Right lung (tissue), 5 donors: ENCODE data around the gene BBOX1. TPM values are rescaled to one million over a fixed set of nuclear protein-coding genes. Genes with fewer than 3 reads are reported as not detected.

Experiments
- DNase-seq, 2 donors: peaks; one replicate each; pipeline ENCODE4 v3.0.0-alpha.2; 2013
- polyA plus RNA-seq, 5 donors: library from polyadenylated mRNA; unstranded; fragments of 120-200 nt; gene quantifications; one replicate each; pipeline versions ENCODE4 v1.2.1 to v1.2.3, GENCODE V29; 2013; ENCODE audit warnings: inconsistent platforms in 1 of 5, low replicate concordance in 1 of 5; ENCODE audit not compliant: insufficient read length in 5 of 5, insufficient read depth in 1 of 5

Gene BBOX1
- polyA plus RNA-seq, 5 donors: 0.10 to 0.24 (median 0.11) TPM; not detected in 1

DNA sequence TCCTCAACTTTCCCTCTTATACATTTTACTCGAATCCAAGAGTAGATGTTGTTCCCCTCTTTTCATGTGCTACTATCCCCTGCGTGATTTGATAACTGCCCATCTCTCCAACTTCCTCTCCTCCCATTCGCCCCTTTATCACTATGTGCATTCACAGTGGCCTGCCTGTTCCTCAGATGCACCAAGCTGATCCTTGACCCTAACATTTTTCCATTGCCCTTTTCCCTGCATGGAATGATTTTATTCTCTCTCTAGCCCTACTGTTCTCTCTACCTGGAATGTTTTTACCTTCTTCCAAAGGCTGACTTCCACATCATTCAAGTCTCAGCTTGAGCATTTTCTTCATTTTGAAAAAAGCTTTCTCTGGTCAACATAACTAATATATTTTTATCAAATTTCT is 15.8 kb upstream of the BBOX1 start:
- no peak for DNase-seq

DNA sequence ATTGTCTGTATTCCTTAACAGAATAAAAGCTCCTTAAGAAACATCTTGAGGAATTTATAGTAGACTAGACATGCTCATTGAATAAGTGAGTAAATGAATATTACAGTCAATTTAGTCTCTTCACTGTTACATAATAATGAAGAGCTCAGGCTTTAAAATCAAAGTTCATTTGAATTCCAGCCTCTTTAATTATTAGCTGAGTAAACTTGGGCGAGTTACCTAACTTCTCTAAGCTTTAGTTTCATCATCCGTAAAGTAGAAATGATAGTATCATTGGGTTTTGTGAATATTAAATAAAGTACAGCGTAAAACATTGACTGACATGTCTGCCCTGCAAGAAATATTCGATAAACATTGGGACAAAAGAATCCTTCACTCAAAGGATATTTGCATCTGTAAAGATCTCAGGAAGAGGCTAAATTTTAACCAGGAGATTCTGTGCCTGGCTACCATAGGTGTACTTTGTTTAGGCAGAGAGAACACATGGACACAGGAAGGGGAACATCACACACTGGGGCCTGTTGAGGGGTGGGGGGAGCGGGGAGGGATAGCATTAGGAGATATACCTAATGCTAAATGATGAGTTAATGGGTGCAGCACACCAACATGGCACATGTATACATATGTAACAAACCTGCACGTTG is 15.2 kb upstream of the BBOX1 start:
- no peak for DNase-seq

DNA sequence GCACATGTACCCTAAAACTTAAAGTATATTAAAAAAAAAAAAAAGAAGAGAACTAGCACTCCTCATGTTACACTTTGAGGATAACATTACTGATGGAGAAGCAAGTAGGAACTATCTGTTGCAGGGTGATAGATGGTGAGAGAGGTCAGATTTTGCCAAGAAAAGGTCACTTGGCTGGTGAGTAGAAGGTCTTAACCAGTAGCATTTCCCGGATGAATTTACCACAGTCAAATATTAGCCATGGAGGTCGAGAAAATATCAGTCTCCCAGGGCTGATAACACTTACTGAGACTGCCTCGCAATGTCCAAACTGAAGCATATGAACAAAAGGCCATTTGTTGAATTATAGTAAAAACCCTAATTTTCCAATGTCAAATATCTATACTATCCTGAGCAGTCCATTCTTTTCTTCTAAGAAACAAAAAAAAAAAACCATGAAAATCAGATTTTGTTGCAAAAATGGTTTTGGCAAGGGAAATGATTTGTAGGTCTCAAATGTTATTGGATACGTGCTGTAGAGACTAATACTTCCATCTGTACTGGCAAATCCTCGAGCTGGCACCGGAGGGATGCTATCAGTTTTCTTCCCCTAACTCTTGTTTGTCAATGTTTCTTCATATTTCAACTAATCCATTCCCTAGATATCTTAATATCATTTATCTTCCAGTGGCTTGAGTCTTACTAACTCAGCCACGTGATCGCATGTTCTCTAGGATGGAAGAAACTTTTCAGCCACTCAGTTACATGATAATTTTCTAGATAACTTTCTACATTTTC is 14.5 kb upstream of the BBOX1 start:
- no peak for DNase-seq

DNA sequence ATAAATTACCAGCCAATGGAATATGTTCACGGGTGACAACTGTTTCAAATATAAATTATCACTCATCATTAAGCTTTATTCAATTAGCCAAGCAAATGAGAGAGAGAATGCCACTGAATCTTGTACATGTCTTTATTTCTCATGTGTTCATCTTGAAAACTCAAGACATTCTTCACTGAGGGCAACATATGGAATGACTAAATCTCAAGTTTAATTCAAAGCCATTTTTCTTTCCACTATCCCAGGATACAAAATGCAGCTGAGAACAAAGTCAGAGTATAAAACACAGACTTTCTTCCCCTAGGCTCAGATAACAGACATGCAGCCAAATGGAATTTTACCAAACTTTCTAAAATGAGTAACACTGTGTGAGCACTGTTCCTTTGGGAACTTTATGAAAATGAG is 12.1 kb upstream of the BBOX1 start:
- DNase-seq: peak; percentile 80 to 86

DNA sequence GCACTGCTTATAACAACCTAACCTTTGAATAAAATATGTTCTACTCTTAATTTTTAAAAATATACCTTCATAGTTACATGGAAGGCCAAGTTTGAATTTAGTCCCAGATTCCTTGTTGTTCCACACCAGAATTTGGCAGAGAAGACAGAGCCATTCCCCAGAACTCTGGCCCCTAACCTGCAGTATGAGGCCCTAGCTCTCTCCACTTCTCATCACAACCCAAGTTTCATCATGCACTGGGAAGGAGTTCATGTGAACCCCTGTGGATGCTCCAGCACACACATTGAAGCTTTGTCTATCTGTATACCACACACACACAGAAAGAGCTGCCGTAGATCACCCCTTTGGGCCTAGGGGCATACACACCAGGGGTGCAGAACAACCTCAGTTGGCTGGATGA is 10.6 kb upstream of the BBOX1 start:
- DNase-seq: no peak

DNA sequence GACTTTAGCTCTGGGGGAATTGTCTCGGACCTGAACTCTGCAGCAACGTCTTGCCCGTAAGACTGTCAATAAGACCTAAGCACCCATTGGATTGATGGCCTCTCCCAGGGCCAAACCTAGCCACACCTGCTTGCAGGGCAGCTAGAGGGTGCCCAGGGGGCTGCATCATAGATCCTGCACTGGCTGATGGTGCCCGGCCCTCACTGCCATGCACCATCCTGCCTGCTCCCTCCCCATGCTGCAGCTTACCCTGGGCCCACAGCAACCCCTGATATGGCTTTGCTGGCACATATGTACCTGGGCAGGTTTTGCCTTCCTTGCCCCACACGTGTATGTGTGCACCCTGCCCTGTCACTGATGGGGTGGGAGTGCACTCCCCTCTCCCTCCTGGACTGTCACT is 8.9 kb upstream of the BBOX1 start:
- DNase-seq: no peak

DNA sequence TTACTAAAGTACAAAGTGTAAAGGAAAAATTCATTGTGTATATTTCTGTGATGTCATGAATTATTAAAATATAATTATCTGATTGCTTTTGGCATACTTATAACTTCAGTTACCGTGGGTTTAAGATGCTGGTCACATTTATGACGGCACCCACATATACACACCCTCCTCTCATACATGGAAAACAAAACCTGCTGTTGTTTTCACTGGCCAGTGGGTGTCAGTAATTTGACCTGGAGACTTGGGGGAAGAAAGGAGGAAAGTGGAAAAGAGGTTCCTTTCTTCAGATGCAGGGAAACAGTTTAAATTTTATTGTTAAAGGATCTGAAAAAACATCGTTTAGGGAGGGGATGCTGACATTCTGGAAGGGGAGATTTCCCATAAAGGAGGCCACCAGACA is 742 bp upstream of the BBOX1 start:
- no peak for DNase-seq

DNA sequence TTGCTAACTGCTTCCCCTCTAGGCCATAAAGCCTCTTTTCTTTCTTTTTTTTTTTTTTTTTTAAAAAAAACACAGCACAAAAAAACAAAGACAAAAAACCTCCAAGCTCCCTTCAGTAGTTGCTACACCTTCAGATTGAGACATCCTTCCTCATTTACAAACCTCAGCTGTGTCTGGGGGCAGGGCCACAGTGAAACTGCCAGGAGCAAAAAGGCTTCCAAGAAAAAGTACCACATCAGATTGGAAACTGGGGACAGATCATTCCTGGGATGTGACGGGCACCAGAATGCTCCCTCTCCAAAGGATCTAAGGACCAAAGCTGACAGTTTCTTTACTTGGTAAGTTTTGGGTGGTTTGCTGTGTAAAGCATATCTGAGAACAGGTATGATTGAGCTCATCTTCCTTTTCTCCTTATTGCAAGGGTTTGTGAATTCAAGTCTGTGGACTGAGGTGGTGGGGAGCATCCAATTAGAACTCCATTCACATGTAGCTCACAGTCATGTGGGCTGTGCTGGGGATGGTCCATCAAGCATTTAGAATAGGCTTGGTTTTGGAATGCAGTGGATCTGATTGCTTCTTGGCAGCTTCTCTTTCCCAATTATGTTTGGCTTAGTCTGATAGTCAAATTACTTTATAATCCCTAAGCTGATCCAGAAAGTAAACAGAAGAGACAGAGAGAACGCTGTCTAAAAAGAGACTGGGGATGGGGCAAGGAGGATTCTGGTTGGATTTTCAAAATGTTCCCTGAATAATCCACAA is 705 bp downstream of the BBOX1 start:
- DNase-seq: peak in 1 of 2 donors; percentile 25

DNA sequence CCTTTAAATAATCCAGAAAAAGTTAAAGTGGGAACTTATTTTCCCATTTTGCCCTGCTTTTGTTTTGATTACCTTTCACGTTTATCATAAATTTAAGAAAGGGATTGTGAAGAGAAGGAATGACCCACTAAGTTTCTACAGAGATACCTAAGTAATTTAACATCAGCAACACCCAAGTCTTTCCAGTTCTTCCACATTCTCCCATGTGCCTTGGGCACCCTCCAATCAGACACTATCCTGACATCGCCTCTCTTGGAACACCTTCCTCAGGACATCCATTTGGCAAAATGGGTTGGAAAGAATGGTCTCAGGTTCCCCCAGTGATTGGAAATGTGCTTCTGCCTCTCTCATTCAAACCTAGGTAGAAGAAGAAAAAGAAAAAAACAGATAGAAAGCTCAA is 6.3 kb downstream of the BBOX1 start:
- no peak for DNase-seq

DNA sequence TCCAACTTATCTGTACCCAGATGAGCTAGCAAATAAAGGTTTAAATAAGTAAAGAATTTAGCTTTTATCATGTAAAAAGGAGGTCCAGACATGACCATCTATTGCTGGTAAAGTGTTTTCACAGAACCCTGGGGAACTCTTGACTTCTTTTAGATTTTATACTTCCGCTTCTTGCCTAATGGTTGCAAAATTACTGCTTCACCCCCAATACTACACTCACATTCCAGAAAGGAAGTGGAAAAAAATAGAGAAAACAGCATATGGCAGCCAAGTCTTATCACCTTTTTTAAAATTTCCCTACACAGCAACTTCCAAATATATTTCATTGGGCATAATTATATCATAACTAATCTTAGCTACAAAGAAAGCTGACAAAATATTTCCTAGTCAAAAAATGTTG is 12.1 kb downstream of the BBOX1 start:
- DNase-seq: no peak

DNA sequence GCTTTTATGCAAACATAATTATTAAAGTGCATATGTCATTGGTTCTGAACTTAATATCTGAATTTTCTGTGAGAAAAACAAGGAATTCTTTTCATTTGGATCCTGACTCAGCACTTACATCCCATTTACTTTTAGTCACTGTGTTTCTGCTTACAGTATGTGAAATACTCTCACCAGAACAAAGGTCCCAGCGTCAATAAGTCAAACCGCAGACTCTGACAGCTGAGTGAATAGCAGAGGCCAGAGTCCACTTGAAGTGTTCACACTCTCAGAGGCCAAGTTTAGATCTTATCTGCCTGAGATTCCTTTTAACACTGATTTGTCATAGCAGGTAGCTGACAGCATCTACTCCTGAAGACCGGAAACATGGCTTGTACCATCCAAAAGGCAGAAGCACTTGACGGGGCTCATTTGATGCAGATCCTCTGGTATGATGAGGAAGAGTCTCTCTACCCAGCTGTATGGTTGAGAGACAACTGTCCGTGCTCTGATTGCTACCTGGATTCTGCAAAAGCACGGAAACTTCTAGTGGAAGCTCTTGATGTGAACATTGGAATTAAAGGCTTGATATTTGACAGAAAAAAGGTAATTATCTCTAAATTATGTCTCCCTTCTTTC is 14.6 kb downstream of the BBOX1 start:
- no peak for DNase-seq

DNA sequence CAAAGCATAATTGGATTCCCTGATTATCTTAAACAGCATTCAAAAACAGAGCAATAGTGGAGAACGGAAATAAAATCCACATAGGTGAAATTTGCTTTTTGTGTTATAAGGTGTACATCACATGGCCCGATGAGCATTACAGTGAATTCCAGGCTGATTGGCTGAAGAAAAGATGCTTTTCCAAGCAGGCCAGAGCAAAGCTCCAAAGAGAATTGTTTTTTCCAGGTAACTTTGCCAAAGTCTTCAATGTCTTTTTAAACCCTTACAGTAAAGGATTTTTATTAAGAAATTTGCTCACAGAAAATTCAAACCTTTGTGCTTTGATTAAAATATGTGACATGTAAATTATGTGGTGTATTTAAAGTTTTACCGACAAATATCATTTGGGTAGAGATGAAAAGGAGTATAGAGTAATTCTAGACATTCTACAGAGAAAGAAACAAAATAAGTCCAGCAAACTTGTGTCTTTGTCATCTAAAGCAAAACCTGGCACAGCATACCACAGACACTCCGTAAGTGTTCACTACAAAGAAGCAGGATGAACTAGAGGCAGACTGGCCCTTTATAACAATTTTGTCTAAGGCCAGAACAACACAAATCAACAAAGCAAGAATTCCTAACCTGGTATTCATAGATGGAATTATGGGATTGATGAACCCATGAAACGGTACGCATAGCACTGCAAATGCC is 16.6 kb downstream of the BBOX1 start:
- no peak for DNase-seq

DNA sequence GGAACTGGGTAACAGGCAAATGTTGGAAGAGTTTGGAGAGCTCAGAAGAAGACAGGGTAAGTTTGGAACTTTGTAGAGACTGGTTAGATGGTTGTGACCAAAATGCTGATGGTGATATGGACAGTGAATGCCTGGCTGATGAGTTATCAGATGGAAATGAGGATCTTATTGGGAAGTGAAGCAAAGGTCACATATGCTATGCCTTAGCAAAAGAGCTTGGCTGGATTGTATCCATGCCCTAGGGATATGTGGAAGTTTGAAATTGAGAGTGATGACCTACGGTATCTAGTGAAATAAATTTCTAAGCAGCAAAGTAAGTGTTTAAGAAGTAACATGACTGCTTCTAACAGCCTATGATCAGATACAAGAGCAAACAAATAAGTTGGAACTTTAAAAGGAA is 17.8 kb downstream of the BBOX1 start:
- DNase-seq: no peak

DNA sequence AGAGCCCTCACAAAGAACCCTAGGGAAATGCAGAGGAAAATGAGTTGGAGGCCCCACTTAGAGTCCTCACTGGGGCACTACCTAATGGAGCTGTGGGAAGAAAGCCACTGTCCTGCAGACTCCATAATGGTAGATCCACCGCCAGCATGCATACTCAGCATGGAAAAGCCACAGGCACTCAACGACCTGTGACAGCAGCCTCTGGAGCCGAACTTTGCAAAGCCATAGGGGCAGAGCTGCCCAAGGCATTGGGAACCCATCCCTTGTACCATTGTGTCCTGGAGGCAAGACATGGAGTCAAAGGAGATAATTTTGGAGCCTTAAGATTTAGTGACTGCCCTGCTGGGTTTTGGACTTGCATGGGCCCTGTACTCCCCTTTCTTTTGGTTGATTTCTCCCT is 18.8 kb downstream of the BBOX1 start:
- DNase-seq: no peak

DNA sequence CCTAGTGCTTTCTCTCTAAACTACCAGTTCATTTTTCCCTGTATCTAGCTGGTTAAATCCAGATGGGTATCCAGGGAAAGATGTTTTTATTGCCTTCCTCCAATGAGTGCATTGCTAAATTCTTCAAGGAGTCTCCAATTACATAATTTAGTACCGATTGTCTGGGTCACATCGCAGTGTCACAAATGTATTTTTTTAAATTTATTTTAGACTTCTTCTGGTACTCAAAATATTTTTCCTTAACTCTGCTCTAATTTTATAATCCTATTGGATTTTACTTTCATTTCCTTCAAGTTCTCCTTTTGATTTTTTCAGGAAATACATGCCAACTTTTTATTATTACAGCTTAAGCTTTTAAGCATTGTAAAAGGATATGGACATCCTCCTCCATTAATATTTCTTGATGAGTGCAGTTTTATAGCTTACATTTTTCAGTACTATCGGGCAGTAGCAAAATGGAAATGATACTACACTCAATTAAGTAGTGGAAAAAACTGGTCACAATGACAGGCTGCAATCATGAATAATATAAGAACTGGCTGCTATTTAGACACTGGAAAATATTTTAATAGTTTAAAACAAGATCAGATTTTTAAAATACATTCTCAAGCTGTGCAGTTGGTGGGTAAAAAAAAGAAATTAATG is 20.3 kb downstream of the BBOX1 start:
- no peak for DNase-seq

DNA sequence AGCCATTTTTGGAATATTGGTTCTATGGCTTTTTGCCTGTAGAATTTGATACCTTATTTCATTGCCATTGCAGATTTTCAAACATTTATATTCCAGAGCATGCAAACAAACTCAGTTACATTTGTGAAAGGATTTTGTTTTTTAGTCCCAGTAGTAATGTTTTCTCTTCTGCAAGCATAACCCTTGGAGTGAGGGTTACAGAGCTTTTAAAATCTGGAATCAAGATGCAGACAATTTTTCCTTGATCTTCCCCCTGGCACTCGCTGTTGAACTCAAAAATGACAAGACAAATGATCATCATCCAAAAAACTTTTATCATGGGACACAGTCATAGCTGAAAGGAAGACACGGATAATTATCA is 20.8 kb downstream of the BBOX1 start:
- DNase-seq: no peak

DNA sequence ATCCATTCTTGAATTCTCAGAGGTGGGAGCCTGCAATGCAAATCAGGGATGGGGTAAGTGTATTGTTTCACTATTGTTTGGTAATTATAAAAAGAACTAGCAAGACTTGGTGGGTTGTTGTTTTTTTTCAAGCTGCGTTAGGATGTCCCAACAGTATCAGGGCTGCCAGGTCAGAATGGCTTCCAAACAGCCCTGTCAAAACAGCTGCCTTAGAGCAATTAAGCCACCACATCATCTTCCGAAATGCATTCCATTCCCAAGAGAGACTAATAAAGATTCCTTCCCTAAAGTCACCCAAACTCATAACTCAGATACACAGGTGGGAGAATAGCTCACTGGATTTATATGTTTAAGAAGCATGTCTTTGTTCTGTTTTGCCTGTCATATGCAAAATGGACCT is 23.5 kb downstream of the BBOX1 start:
- peak in 1 of 2 donors; percentile 21 for DNase-seq

DNA sequence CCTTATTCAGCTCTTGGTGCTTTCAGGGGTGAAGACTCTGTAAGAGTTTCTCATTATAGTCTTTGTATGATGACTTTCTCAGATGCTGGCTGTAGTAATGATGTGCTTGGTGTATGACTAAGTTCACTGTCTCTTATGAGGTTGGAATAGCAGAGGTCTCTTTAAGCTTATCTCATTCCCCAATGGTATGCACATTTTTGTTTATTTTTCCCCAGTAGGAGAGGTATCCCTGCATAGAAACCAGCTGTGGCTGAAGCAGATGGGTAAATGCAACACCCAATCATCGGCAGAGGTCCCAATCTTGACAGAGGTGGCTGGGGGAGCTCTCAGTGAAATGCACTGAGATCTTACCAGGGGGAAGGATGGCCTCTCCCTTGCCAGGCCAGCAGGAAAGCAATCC is 34.6 kb downstream of the BBOX1 start:
- DNase-seq: peak in 1 of 2 donors; percentile 55

DNA sequence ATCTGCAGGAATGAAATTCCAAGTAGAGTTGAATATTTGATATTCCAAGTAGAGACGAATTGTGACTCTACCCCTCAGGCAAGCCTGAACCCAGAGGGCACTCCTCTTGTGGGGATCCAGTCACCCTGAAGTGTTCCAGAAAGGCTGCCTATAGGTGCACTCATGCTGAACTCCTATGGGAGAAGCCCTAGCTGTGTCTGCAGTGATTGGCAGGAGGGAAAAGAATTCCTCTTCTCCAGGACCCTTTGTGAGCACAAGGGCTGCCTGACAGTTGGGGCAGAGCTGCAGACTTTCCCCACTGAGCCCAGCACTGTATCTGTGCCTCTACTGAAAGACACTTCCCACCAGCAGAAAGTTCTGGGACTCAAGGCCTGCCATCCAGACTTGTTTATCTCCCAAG is 35.0 kb downstream of the BBOX1 start:
- DNase-seq: no peak

DNA sequence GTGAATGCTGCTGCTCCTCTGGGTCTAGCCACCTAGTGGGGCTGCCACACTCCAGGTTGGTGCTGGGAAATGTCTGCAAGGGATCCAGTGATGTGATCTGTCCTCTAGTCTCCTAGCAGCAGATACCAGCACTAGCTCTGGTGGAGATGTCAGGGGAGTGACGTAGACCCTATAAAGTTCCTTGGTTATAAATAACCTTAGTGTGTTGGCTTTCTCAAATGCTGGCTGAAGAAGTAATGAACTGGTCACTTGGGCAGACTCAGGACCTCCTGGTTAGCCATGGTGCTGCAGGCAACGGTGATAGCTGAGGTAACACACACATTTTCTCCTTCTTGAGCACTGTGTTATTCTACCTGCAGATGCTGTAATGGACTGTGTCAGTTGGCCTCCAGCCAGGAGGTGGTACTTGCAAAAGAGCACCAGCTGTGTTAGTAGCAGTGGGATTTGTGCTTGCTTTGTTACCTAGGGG is 35.5 kb downstream of the BBOX1 start:
- no peak for DNase-seq

DNA sequence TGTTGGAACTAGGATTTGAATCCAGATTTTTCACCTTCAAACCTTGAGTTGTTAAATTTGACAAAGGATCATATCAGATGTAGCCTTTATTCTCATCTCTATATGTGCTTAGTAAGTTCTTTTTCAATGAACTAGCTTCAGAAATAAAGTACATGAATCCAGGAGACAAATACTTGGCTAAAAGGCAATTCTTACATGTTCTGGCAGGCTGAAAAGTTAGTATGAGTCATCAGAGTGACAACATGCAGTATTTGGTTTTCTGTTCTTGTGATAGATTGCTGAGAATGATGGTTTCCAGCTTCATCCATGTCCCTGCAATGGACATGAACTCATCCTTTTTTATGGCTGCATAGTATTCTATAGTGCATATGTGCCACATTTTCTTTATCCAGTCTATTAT is 40.4 kb downstream of the BBOX1 start:
- no peak for DNase-seq
